HTR-8/SVneo (cell line): Measurements from ENCODE around the gene KMT2C.
"Not testable (repeated sequence)": the region's sequence is repeated elsewhere in the genome, so short reads cannot be mapped to it uniquely, and the experiment has no call there.

Experiments
- DNase-seq: peaks from one replicate; pipeline ENCODE4 v3.0.0; 2011; ENCODE audit warnings: low spot score, mixed read lengths; ENCODE audit not compliant: insufficient read length
- FAIRE-seq: peaks from 2 replicates; lab custom pipeline; 2011; peaks lifted over from hg19 to GRCh38; lab: Jason Lieb, UNC

The KMT2C gene

DNA sequence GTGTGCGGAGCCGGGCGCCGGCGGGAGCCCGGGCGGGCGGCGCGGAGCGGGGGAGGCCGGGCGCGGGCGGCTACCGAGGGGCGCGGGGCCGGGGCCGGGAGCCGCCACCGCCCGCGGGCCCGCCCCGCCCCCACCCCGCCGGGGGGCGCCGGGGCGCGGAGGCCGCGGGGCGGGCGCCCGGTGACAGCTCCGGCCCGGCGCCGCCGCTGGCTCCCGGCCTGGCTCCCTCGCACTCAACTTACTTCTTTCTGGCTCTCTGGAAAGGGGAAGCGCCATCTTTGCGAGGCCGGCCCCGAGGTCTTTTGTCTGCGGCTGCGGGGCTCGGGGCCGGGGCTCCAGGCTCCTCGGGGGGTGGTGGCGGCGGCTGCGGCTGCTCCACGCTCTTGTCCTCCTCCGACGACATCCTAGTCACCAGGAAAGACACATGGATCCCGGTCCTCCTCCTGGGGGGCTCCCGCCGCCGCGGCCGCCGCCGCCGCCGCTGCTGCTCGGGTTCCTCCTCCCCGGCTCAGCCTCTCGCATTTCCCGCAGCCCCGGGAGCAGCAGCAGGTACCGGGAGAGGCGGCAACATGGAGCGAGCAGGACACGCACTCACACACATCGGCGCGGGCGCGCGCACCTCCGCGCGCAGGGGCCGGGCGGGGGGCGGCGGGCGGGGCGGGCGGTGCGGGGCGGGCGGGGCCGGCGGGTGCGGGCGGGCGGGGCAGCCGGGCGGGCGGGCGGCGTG lies at the start of gene KMT2C:
KMT2C (minus strand) TSS at position 620 of the 727 bp plus-strand sequence; CDS start at position 403, 217 bp downstream.
- FAIRE-seq (no peak), DNase-seq (no peak)

DNA sequence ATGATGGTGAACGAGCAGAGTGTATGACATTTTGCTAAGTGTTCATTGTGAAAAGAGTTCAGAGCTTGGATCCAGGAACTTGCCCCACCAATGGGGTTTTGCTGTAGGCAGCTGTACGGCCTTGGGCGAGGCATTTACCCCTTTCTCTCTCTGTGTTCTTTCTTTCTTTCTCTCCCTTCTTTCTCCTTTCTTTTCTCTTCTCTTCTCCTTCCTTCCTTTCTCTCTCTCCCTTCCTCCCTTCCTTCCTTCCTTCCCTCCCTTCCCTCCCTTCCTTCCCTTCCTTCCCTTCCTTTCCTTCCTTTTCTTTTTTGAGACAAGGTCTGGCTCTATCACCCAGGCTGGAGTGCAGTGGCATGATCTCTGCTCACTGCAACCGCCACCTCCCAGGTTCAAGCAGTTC lies 45.3 kb upstream of the KMT2C start:
- no peak for DNase-seq

DNA sequence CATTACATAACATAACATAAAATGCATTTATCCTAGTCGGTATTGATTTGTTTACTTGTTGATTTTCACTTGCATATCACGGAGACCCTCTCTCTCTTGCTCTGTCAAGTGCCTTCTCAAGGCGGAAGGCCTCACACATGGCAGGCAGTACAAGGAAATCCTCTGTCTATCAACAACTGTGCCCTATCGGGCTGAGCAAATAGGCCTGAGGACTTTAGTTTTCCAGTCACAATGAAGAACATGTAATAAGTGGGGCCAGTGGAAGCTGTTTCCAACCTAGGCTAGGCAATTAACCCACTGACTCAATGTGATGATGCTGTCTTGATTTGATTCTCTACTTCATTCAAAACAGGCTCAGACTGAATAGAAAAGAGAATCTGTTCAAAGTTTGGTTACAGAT lies 44.9 kb upstream of the KMT2C start:
- FAIRE-seq (no peak), DNase-seq (no peak)

More for the DNA sequence above, 45.3 kb upstream of the KMT2C start:
- FAIRE-seq = no peak

DNA sequence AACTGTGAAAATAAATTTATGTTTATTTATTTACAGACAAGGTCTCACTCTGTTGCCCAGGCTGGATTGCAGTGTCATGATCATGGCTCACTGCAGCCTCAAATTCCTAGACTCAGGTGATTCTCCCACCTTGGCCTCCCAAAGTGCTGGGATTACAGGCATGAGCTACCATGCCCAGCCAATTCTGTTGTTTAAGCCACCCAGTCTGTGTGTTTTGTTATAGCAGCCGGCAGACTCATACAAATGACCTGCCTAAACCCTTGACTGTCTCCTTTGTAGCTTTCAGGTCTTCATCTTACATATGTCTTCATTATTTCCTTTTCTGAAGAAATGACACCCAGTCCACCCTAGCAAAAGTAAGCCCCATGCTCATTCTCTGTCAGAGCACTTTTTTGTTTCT lies 43.8 kb upstream of the KMT2C start:
- FAIRE-seq = no peak
- DNase-seq = no peak

DNA sequence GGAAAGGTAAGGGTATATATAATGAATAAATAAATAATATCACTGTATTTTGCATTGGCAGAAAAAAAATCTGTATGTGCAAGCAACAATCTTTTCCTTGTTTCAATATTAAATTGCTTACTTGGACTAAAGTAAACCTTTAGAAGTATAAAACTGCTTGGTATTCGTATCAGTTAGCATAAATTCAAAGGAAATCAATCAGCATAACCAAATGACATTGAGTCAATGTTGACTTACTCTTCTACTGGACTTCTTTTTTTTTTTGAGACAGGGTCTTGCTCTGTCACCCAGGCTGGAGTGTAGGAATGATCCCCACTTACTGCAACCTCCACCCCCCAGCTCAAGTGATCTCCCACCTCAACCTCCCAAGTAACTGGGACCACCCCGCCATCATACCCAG lies 42.3 kb upstream of the KMT2C start:
- FAIRE-seq (no peak), DNase-seq (no peak)

DNA sequence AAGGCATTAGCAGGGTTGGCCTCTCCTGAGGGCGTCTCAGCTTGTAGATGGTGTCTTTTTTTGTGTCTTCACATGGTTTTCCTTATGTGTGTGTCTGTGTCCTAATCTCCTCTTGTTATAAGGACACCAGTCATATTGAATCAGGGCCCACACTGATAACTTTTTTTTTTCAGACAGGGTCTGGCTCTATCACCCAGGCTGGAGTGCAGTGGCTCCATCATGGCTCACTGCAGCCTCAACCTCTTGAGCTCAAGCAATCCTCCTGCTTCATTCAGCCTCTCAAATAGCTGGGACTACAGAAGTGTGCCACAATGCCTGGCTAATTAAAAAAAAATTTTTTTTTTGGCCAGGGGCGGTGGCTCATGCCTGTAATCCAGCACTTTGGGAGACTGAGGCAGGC lies 41.3 kb upstream of the KMT2C start:
- FAIRE-seq = no peak
- no peak for DNase-seq

DNA sequence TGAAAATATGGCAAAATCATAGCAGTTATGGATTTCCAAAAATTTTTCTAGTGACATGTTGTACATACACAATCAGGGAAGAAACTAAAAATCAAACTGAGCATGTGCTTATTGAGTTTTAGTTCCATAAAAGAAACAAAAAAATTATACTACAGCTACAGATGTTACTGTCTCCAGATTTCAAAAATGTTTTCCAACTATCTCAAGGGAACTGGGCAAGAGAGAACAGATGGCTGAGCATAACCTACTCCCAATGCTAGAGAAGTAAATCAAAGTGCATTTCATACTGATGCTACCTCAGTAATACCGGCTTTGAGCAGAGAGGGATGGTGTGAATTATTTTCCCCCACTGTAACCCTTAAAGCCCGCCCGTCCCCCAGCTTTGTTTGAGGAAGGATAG lies 40.7 kb upstream of the KMT2C start:
- no peak for FAIRE-seq
- DNase-seq = no peak

DNA sequence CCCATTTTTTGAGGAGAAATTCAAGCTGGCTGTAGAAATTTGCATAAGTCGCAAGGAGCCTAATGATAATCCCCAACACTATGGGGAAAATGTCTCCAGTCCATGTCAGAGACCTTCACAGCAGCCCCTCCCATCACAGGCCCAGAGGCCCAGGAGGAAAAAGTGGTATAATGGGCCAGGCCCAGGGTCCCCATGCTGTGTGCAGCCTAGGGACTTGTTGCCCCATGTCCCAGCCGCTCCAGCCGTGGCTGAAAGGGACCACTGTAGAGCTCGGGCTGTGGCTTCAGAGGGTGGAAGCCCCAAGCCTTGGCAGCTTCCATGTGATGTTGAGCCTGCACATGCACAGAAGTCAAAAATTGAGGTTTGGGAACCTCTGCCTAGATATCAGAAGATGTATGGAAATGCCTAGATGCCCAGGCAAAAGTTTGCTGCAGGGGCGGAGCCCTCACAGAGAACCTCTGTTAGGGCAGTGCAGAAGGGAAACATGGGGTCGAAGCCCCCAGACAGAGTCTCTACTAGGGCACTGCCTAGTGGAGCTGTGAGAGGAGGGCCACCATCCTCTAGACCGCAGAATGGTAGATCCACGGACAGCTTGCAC lies 35.3 kb upstream of the KMT2C start:
- not testable (repeated sequence) for FAIRE-seq

DNA sequence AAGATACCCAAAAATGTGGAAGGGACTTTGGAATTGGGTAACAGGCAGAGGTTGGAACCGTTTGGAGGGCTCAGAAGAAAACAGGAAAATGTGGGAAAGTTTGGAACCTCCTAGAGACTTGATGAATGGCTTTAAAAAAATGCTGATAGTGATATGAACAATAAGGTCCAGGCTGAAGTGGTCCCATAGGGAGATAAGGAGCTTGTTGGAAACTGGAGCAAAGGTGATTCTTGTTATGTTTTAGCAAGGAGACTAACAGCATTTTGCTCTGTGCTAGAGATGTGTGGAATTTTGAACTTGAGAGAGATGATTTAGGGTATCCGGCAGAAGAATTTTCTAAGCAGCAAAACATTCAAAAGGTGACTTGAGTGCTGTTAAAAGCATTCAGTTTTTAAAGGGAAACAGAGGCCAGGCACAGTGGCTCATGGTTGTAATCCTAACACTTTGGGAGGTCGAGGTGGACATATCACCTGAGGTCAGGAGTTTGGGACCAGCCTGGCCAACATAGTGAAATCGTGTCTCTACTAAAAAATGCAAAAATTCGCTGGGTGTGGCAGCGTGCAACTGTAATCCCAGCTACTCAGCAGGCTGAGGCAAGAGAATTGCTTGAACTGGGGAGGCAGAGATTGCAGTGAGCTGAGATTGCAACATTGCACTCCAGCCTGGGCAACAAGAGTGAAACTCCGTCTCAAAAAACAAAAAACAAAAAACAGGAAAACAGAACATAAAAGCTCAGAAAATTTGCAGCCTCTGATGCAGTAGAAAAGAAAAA lies 34.6 kb upstream of the KMT2C start:
- not testable (repeated sequence) for FAIRE-seq, DNase-seq

More for the DNA sequence above, 35.3 kb upstream of the KMT2C start:
- not testable (repeated sequence) for DNase-seq

DNA sequence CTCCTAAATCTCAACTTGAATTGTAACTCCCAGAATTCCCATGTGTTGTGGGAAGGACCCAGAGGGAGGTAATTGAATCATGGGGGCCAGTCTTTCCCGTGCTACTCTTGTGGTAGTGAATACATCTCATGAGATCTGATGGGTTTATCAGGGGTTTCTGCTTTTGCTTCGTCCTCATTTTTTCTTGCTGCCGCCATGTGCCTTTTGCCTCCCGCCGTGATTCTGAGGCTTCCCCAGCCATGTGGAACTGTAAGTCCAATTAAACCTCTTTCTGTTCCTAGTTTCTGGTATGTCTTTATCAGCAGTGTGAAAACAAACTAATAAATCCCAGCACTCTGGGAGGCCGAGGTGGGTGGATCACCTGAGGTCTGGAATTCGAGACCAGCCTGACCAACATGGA lies 33.8 kb upstream of the KMT2C start:
- DNase-seq, FAIRE-seq: not testable (repeated sequence)

DNA sequence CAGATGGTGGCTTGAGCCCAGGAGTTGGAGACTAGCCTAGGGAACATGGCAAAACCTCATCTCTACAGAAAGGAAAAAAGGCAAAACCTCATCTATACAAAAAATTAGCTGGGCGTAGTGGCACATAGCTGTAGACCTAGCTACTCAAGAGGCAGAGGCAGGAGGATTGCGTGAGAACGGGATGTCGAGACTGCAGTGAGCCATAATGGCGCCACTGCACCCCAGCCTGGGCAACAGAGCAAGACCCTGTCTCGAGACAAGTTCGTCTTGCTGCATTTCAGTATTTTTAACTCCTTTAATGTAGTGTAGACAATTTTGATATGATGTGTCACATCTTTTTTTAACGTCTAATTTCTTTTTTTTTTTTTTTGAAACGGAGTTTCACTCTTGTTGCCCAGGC lies 31.4 kb upstream of the KMT2C start:
- DNase-seq (no peak), FAIRE-seq (no peak)

DNA sequence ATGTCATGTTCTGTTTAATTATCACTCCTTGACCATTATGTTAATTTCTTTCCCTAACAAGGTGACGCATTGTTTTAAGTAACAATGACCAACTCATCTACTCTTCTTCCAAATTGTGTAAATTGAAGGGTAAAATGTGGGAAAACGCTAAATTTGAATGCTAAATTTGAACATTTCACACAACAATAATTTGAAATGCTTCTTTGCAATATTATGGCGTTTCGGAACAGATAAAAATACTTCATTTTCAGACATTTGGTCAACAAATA lies 29.2 kb upstream of the KMT2C start:
- DNase-seq = no peak
- FAIRE-seq = no peak

DNA sequence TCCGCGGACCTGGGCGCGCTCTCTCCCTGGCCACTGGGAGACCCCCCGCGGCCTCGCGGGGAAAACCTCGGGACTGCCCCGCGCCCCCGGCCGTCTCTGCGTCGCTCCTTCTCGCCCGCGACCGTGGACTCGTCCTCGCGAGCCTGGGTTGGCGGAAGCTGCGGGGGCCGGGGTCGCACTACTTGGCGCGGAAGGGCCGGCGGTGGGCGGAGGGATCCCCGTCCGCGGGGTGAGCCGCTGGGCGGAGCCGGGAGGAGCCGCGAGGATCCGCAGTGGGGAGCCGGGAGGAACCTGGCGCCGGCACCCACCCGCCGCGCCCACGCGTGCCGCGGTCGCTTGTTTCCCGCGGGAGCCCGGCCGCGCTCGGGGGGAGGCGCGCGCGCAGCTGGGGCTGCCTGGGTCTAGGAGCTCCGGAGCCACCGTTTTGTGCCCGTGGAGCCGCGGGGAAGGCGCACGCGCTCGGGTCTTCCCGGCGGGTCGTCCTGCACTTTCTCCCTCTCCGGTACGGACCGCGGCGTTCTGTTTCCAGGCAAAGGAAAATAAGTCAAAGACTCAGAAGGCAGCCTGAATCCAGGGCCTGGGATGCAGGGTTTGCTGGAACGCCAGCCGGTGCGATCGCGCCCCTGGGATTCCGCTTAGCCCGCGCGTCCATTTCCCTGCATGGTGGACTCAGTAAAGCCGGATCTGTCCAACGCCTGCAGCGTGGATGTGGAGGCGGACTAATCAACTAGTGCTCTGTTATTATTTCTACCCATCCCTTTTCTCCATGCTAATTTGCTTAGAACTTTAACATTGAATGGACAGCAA lies 28.7 kb upstream of the KMT2C start:
- DNase-seq (peak; percentile 78), FAIRE-seq (no peak)

DNA sequence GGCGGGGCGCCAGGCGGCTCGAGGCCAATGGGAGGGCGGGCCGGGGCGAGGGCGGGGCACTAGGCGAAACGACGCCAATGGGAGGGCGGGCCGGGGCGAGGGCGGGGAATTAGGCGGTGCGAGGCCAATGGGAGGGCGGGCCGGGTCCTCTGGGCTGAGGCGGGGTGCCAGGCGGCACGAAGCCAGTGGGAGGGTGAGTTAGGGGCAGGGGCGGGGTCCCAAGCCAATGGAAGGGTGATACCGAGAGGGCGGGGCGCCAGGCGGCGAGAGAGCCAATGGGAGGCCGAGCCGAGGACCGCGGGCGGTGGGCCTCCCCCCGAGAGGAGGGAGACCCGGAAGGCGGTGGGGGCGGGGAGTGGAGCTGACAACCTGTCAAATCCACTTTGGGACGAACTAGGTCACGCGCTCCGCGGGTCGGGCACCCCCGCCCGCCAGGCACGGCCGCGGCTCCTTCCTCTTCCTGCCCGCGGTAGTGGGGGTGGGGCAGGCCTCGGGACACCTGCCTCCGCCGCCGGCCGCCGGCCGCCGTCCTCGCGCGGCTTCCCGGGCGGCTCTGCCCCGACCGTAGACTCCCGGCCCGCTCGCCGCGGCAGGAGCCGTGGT lies 28.0 kb upstream of the KMT2C start:
- FAIRE-seq (no peak), DNase-seq (peak; percentile 94)

DNA sequence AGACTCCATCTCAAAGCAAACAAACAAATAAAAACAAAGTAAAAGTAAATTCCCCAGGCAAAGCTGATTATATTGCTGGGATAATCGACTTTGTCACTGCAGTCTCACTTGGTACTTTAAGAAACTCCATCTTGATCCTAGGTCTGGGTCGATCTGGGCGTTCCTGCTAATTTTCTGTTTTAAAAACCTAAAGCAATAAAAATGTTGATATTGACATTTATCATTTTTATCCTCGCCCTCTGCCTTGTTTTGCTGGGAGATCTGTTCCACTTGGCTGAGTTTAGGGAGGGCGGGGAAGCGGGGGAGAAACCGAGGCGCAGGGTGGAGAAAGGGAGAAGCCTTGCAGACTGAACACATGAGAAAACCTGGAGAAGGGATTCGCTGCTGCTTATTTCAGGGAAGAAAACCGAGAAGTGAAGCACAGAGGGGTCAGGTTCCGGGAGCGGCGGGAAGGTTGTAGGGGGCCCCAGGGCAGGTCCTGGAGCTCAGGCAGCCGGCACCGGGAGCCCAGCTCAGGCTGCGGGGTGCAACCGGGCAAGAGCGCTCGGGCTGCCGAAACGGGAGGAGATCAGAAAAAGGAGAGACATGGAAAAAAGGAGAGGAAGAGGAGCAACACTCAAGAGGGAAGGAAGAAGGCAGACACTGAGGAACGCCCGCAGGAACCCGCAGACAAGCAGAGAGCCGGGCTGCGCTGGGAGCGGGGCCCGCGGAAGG lies 27.3 kb upstream of the KMT2C start:
- FAIRE-seq = no peak
- peak; percentile 27 for DNase-seq

DNA sequence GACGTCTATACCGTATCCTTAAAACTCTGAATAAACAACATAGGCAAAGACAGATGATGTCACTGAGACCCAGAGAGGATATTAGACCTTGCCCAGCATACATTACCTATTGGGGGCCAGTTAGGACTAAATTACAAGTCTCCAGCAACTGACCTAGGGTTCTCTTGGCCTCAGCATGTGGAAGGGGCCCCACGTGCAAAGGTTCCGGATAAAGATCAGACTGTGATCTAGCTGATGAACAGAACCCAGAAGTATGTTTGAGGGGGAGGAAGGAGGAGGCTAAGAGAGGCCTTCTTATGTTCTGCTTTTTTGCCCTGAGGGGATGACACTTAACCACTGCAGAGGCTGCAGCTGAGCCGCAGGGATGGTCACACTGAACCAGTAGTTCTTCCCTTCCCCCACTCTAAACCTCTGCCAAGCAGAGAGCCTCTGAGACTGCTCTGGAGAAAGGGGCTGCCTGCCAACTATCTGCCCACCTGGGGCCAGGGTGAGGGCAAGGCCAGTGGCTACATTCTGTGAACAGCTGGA lies 24.0 kb upstream of the KMT2C start:
- DNase-seq = peak; percentile 41
- FAIRE-seq = no peak

DNA sequence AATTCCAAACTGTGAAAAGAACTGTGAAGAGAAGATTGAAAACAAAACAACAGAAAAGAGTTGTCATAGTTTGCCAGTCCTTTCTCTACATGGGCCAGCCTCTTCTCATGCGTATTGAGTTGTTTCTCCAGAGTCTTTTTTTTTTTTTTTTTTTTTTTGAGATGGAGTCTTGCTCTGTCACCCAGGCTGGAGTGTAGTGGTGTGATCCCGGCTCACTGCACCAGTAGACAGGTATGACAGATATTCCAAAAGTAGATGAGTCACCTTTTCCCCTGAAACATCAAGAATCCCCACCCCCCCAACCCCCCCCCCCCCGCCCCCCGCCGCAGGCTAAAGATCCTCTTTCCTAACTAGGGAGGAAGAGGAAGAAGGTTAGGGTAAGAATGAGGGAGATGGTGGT lies 15.6 kb upstream of the KMT2C start:
- DNase-seq (no peak), FAIRE-seq (no peak)

DNA sequence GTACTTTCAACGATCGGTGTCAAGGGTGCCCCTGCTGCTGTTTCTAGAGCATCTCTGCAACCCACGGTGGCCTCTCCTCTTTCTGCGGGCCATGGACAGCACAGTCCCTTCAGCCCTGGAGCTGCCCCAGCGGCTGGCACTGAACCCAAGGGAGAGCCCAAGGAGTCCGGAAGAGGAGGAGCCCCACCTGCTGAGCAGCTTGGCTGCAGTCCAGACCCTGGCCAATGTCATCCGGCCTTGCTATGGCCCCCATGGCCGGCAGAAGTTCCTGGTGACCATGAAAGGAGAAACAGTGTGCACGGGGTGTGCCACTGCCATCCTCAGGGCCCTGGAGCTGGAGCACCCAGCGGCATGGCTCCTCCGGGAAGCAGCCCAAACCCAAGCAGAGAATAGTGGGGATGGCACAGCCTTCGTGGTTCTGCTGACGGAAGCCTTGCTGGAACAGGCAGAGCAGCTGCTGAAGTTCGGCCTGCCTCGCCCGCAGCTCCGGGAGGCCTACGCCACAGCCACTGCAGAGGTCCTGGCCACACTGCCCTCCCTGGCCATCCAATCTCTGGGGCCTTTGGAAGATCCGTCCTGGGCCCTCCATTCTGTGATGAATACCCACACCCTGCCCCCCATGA lies 9.7 kb upstream of the KMT2C start:
- not testable (repeated sequence) for FAIRE-seq, DNase-seq

DNA sequence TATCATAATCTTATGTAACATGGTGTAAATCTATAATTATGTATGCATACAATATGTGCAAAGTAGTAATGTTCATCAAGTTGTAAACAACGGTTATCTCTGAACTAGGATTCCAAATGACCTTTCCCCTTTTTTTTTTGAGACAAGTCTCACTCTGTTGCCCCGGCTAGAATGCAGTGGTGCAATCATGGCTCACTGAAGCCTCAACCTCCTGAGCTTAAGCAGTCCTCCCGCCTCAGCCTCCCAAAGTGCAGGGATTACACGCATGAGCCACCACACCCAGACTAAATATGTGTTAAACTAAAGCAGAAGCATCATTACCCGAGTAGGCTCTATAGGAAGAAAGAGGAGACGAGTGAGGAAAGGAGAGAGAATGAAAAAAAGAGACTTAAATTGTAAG lies 7.8 kb upstream of the KMT2C start:
- DNase-seq (no peak), FAIRE-seq (no peak)
